ENCODE data around the gene SDK2. TPM values are rescaled to one million over a fixed set of nuclear protein-coding genes. Genes with fewer than 3 reads are reported as not detected.

SDK2 gene
- polyA plus RNA-seq, 2 donors, result 0.29 to 0.55 TPM

DNA sequence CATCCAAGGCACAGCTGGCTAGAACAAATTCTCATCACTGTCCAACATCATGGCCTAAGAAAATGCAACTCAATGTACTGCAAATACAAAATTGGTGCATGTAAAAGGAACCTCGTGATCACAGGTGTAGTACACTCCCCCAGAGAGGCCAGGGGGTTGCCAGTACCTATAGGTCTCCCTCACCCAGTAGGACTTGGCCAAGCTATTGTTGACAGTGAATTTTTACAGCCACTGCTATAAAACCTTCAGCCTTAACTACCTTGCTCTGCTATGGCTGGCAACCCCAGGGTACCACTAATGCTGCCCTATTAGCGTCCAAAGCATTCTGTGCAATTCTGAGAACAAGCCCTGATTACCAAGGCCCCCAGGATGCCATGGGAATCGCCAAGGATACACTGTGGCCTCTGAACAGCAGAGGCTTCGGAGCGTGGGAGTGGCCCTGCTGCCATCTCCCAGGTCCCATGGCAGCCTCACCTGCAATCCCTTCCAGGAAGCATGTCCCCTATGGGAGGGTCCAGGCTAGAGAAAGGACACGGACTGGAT is 67.6 kb downstream of the SDK2 start:
- Histone ChIP-seq H3K36me3 (ENCODE audit: control insufficient read depth in 2 of 2, insufficient read depth in 2 of 2, low read length in 1 of 2) (no peaks in the 10 kb centered on the region), H3K4me3 (ENCODE audit: low read depth in 1 of 2, low read length in 2 of 2) (no peak overlapping the region), H3K4me1 (ENCODE audit: control insufficient read depth in 2 of 2, insufficient read depth in 2 of 2, low read length in 1 of 2) (no peaks in the 10 kb centered on the region), H3K27me3 (ENCODE audit: control insufficient read depth in 1 of 2, insufficient read depth in 2 of 2, low read length in 2 of 2) (no peaks in the 10 kb centered on the region), H3K9me3 (ENCODE audit: control insufficient read depth in 2 of 2, insufficient read depth in 1 of 2, low read depth in 1 of 2, low read length in 1 of 2) (no peaks in the 10 kb centered on the region), H3K27ac (ENCODE audit: low read depth in 2 of 2, low read length in 1 of 2) (no peak overlapping the region)
- 79 to 91% methylated on average over 6 of the region's 6 CpGs for WGBS, 2 donors

- WGBS, 2 donors, result 43 to 44% methylated on average over 15 of the region's 15 CpGs
- Histone ChIP-seq H3K27me3 (ENCODE audit: control insufficient read depth in 1 of 2, insufficient read depth in 2 of 2, low read length in 2 of 2) (no peaks in the 10 kb centered on the region), H3K27ac (ENCODE audit: low read depth in 2 of 2, low read length in 1 of 2) (no peak overlapping the region), H3K9me3 (ENCODE audit: control insufficient read depth in 2 of 2, insufficient read depth in 1 of 2, low read depth in 1 of 2, low read length in 1 of 2) (no peaks in the 10 kb centered on the region), H3K36me3 (ENCODE audit: control insufficient read depth in 2 of 2, insufficient read depth in 2 of 2, low read length in 1 of 2) (no peaks in the 10 kb centered on the region), H3K4me3 (ENCODE audit: low read depth in 1 of 2, low read length in 2 of 2) (no peak overlapping the region), H3K4me1 (ENCODE audit: control insufficient read depth in 2 of 2, insufficient read depth in 2 of 2, low read length in 1 of 2) (no peaks in the 10 kb centered on the region)
These were observed 68.6 kb downstream of the SDK2 start for GRCh38 chr17:73575470-73576221.

- H3K4me1 ChIP-seq (ENCODE audit: control insufficient read depth in 2 of 2, insufficient read depth in 2 of 2, low read length in 1 of 2), result no peaks in the 10 kb centered on the region
- no peak overlapping the region for H3K4me3 ChIP-seq (ENCODE audit: low read depth in 1 of 2, low read length in 2 of 2)
- H3K27ac ChIP-seq (ENCODE audit: low read depth in 2 of 2, low read length in 1 of 2), result no peak overlapping the region
- no peaks in the 10 kb centered on the region for H3K27me3 ChIP-seq (ENCODE audit: control insufficient read depth in 1 of 2, insufficient read depth in 2 of 2, low read length in 2 of 2)
- no peaks in the 10 kb centered on the region for H3K9me3 ChIP-seq (ENCODE audit: control insufficient read depth in 2 of 2, insufficient read depth in 1 of 2, low read depth in 1 of 2, low read length in 1 of 2)
- H3K36me3 ChIP-seq (ENCODE audit: control insufficient read depth in 2 of 2, insufficient read depth in 2 of 2, low read length in 1 of 2), result no peaks in the 10 kb centered on the region
- WGBS, 2 donors, result 82 to 89% methylated on average over 26 of the region's 26 CpGs
These were observed 72.6 kb downstream of the SDK2 start for GRCh38 chr17:73571511-73572130.

- WGBS, 2 donors, result 83 to 87% methylated on average over 17 to 18 of the region's 18 CpGs
- no peaks in the 10 kb centered on the region for H3K4me1 ChIP-seq (ENCODE audit: control insufficient read depth in 2 of 2, insufficient read depth in 2 of 2, low read length in 1 of 2)
- no peaks in the 10 kb centered on the region for H3K9me3 ChIP-seq (ENCODE audit: control insufficient read depth in 2 of 2, insufficient read depth in 1 of 2, low read depth in 1 of 2, low read length in 1 of 2)
- H3K27ac ChIP-seq (ENCODE audit: low read depth in 2 of 2, low read length in 1 of 2), result no peak overlapping the region
- H3K27me3 ChIP-seq (ENCODE audit: control insufficient read depth in 1 of 2, insufficient read depth in 2 of 2, low read length in 2 of 2), result no peaks in the 10 kb centered on the region
- H3K4me3 ChIP-seq (ENCODE audit: low read depth in 1 of 2, low read length in 2 of 2), result no peak overlapping the region
- H3K36me3 ChIP-seq (ENCODE audit: control insufficient read depth in 2 of 2, insufficient read depth in 2 of 2, low read length in 1 of 2), result no peaks in the 10 kb centered on the region
These were observed 74.4 kb downstream of the SDK2 start for GRCh38 chr17:73569762-73570319.

GRCh38 chr17:73568934-73569333 is 75.3 kb downstream of the SDK2 start:
- 86 to 97% methylated on average over 3 of the region's 3 CpGs for WGBS, 2 donors

GRCh38 chr17:73566905-73567782 is 77.1 kb downstream of the SDK2 start:
- Histone ChIP-seq H3K27ac (ENCODE audit: low read depth in 2 of 2, low read length in 1 of 2) (peak overlapping the region; percentile 30 to 50), H3K4me3 (ENCODE audit: low read depth in 1 of 2, low read length in 2 of 2) (no peak overlapping the region), H3K9me3 (ENCODE audit: control insufficient read depth in 2 of 2, insufficient read depth in 1 of 2, low read depth in 1 of 2, low read length in 1 of 2) (no peaks in the 10 kb centered on the region), H3K36me3 (ENCODE audit: control insufficient read depth in 2 of 2, insufficient read depth in 2 of 2, low read length in 1 of 2) (no peaks in the 10 kb centered on the region), H3K27me3 (ENCODE audit: control insufficient read depth in 1 of 2, insufficient read depth in 2 of 2, low read length in 2 of 2) (no peaks in the 10 kb centered on the region), H3K4me1 (ENCODE audit: control insufficient read depth in 2 of 2, insufficient read depth in 2 of 2, low read length in 1 of 2) (peaks cover 2% of the 10 kb centered on the region in 2 donors)
- 41 to 44% methylated on average over 11 of the region's 11 CpGs for WGBS, 2 donors

More at GRCh38 chr17:73568934-73569333, 75.3 kb downstream of the SDK2 start:
- Histone ChIP-seq H3K36me3 (ENCODE audit: control insufficient read depth in 2 of 2, insufficient read depth in 2 of 2, low read length in 1 of 2) (no peaks in the 10 kb centered on the region), H3K9me3 (ENCODE audit: control insufficient read depth in 2 of 2, insufficient read depth in 1 of 2, low read depth in 1 of 2, low read length in 1 of 2) (no peaks in the 10 kb centered on the region), H3K27me3 (ENCODE audit: control insufficient read depth in 1 of 2, insufficient read depth in 2 of 2, low read length in 2 of 2) (no peaks in the 10 kb centered on the region), H3K4me1 (ENCODE audit: control insufficient read depth in 2 of 2, insufficient read depth in 2 of 2, low read length in 1 of 2) (no peaks in the 10 kb centered on the region), H3K4me3 (ENCODE audit: low read depth in 1 of 2, low read length in 2 of 2) (no peak overlapping the region), H3K27ac (ENCODE audit: low read depth in 2 of 2, low read length in 1 of 2) (no peak overlapping the region)

- no peak overlapping the region for H3K4me3 ChIP-seq (ENCODE audit: low read depth in 1 of 2, low read length in 2 of 2)
- H3K27ac ChIP-seq (ENCODE audit: low read depth in 2 of 2, low read length in 1 of 2), result peak overlapping the region in 1 of 2 donors; percentile 29
- H3K9me3 ChIP-seq (ENCODE audit: control insufficient read depth in 2 of 2, insufficient read depth in 1 of 2, low read depth in 1 of 2, low read length in 1 of 2), result no peaks in the 10 kb centered on the region
- H3K27me3 ChIP-seq (ENCODE audit: control insufficient read depth in 1 of 2, insufficient read depth in 2 of 2, low read length in 2 of 2), result no peaks in the 10 kb centered on the region
- peaks cover 2% of the 10 kb centered on the region in 2 donors for H3K4me1 ChIP-seq (ENCODE audit: control insufficient read depth in 2 of 2, insufficient read depth in 2 of 2, low read length in 1 of 2)
- 26 to 57% methylated on average over 2 of the region's 2 CpGs for WGBS, 2 donors
- no peaks in the 10 kb centered on the region for H3K36me3 ChIP-seq (ENCODE audit: control insufficient read depth in 2 of 2, insufficient read depth in 2 of 2, low read length in 1 of 2)
These were observed 79.4 kb downstream of the SDK2 start for GRCh38 chr17:73564843-73565242.

DNA sequence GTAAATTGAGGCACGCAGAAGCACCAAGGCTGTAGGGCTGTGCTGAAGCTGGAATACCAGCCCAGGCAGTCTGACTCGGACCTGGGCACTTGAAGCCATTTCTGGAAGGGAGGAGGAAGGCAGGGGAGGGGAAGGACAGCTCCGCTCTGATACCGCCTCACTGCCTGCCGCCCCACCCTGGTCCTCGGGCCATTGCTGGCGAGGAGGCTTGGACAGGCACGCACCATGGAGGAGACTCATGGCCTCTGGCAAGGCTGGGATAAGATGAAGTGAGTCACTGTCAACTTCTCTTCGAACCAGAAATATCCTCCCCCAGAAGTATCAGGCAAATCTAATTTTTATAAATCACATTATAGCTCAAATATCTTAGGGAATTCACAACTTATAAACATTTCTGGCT is 81.3 kb downstream of the SDK2 start:
- Histone ChIP-seq H3K36me3 (ENCODE audit: control insufficient read depth in 2 of 2, insufficient read depth in 2 of 2, low read length in 1 of 2) (no peaks in the 10 kb centered on the region), H3K4me1 (ENCODE audit: control insufficient read depth in 2 of 2, insufficient read depth in 2 of 2, low read length in 1 of 2) (peaks cover 2% of the 10 kb centered on the region in 2 donors), H3K27me3 (ENCODE audit: control insufficient read depth in 1 of 2, insufficient read depth in 2 of 2, low read length in 2 of 2) (no peaks in the 10 kb centered on the region), H3K27ac (ENCODE audit: low read depth in 2 of 2, low read length in 1 of 2) (peak overlapping the region in 1 of 2 donors; percentile 54), H3K4me3 (ENCODE audit: low read depth in 1 of 2, low read length in 2 of 2) (no peak overlapping the region), H3K9me3 (ENCODE audit: control insufficient read depth in 2 of 2, insufficient read depth in 1 of 2, low read depth in 1 of 2, low read length in 1 of 2) (no peaks in the 10 kb centered on the region)
- 36 to 52% methylated on average over 9 of the region's 9 CpGs for WGBS, 2 donors

- H3K36me3 ChIP-seq (ENCODE audit: control insufficient read depth in 2 of 2, insufficient read depth in 2 of 2, low read length in 1 of 2), result no peaks in the 10 kb centered on the region
- no peak overlapping the region for H3K27ac ChIP-seq (ENCODE audit: low read depth in 2 of 2, low read length in 1 of 2)
- H3K4me1 ChIP-seq (ENCODE audit: control insufficient read depth in 2 of 2, insufficient read depth in 2 of 2, low read length in 1 of 2), result peaks cover 2% of the 10 kb centered on the region in 2 donors
- no peaks in the 10 kb centered on the region for H3K9me3 ChIP-seq (ENCODE audit: control insufficient read depth in 2 of 2, insufficient read depth in 1 of 2, low read depth in 1 of 2, low read length in 1 of 2)
- 51 to 67% methylated on average over 9 of the region's 9 CpGs for WGBS, 2 donors
- H3K27me3 ChIP-seq (ENCODE audit: control insufficient read depth in 1 of 2, insufficient read depth in 2 of 2, low read length in 2 of 2), result no peaks in the 10 kb centered on the region
- H3K4me3 ChIP-seq (ENCODE audit: low read depth in 1 of 2, low read length in 2 of 2), result no peak overlapping the region
These were observed 83.1 kb downstream of the SDK2 start for GRCh38 chr17:73561111-73561510.
